Progenitor cell of endocrine pancreas (in vitro differentiated cells): ENCODE measurements around the gene TTF1. TPM values are rescaled to one million over a fixed set of nuclear protein-coding genes. Genes with fewer than 3 reads are reported as not detected.

Experiments used
- DNase-seq: peaks from one replicate; pipeline ENCODE4 v3.0.0; 2021; ENCODE audit warnings: low spot score; ENCODE audit not compliant: unreplicated experiment
- H3K27ac Mint-ChIP-seq: 2 replicates; pipeline ENCODE4 v1.8.0; 2021; ENCODE audit warnings: mild to moderate bottlenecking, moderate library complexity, mixed read lengths
- H3K27me3 Mint-ChIP-seq: 2 replicates; pipeline ENCODE4 v1.8.0; 2021; ENCODE audit warnings: mixed read lengths
- H3K36me3 Mint-ChIP-seq: 2 replicates; pipeline ENCODE4 v1.8.0; 2022; ENCODE audit warnings: mixed read lengths; ENCODE audit not compliant: insufficient read depth
- H3K4me1 Mint-ChIP-seq: 2 replicates; pipeline ENCODE4 v1.8.0; 2021; ENCODE audit warnings: low read depth, mixed read lengths
- H3K4me3 Mint-ChIP-seq: 2 replicates; pipeline ENCODE4 v1.8.0; 2021; ENCODE audit warnings: low read depth, mild to moderate bottlenecking, moderate library complexity, mixed read lengths
- H3K9me3 Mint-ChIP-seq: 2 replicates; pipeline ENCODE4 v1.8.0; 2021; ENCODE audit warnings: low read depth, mixed read lengths
- total RNA-seq: library from RNA; stranded (reverse); gene quantifications from 2 replicates; pipeline ENCODE4 v1.2.1, GENCODE V29; 2021
- TF ChIP-seq, protein P1 (sequence below): fragments of 200-600 bp; sonication (generic); IDR thresholded peaks from one replicate; pipeline ENCODE4 v1.5.0; 2021; ENCODE audit warnings: antibody characterized with exemption, mild to moderate bottlenecking; ENCODE audit not compliant: unreplicated experiment

TTF1 gene
- total RNA-seq, 1 donor from 2014 or later: 18.5 TPM

DNA sequence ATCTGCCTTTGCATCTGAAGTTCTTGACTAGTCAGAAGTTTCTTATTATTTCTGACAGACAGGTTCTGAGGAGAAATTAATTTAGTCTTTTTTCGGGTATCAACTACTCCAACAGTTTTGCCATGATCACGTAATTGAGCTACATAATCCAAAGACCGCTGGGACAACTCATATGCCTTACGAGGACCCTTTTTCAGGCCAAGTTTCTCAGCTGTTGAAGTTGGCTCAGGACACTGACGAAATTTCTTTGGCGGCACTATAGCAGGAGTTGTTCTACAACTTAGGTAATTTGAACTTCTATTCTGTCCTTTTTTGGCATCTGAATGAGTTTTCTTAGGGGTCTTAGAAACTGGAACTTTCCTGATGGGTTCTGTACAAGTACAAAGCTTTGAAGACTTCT is 79.1 kb downstream of the TTF1 start:
- Mint-ChIP-seq H3K27me3 (no peaks in the 10 kb centered on the region), H3K36me3 (peaks cover 70% of the 10 kb centered on the region), H3K4me1 (peaks cover 4% of the 10 kb centered on the region), H3K27ac (no peak overlapping the region), H3K4me3 (no peak overlapping the region), H3K9me3 (no peaks in the 10 kb centered on the region)
- DNase-seq: no peak
- TF ChIP-seq, protein P1, sequence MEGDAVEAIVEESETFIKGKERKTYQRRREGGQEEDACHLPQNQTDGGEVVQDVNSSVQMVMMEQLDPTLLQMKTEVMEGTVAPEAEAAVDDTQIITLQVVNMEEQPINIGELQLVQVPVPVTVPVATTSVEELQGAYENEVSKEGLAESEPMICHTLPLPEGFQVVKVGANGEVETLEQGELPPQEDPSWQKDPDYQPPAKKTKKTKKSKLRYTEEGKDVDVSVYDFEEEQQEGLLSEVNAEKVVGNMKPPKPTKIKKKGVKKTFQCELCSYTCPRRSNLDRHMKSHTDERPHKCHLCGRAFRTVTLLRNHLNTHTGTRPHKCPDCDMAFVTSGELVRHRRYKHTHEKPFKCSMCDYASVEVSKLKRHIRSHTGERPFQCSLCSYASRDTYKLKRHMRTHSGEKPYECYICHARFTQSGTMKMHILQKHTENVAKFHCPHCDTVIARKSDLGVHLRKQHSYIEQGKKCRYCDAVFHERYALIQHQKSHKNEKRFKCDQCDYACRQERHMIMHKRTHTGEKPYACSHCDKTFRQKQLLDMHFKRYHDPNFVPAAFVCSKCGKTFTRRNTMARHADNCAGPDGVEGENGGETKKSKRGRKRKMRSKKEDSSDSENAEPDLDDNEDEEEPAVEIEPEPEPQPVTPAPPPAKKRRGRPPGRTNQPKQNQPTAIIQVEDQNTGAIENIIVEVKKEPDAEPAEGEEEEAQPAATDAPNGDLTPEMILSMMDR: no peak

Other genes with a start within 250 kb of the TTF1 start
- 2.4 TPM in 2 replicates for gene NTNG2, start 244.8 kb downstream of the TTF1 start, total RNA-seq
- 47.2 and 47.7 TPM in 2 replicates for gene SETX, start 51.9 kb downstream of the TTF1 start, total RNA-seq
- 0.43 and 0.64 TPM in 2 replicates for gene CFAP77, start 3.4 kb upstream of the TTF1 start, total RNA-seq
- not detected in 2 replicates for gene BARHL1, start 175.8 kb upstream of the TTF1 start, total RNA-seq